ENCODE measurements around the gene USP9X.

GRCh38 chrX:41110801-41111625 lies 25.8 kb downstream of the USP9X start:
- TF ChIP-seq CTCF (conservative IDR thresholded peaks at IDR 0.05 in 1 of 2, IDR thresholded peaks at IDR 0.05 in 1 of 2; ENCODE audit: low read depth in 1 of 2, low read length in 2 of 2) = no peak
- TF ChIP-seq EZH2 (IDR thresholded peaks at IDR 0.05; ENCODE audit: low read length, missing control alignments) = no peak

All from fibroblast of lung (primary cell).